Epidermal melanocyte (primary cell): ENCODE measurements around the gene SMIM11.
"Not testable (repeated sequence)": the region's sequence is repeated elsewhere in the genome, so short reads cannot be mapped to it uniquely, and the experiment has no call there.

ENCODE experiments used
- DNase-seq: peaks from one replicate; pipeline ENCODE4 v3.0.0; 2011; ENCODE audit warnings: low spot score; ENCODE audit not compliant: insufficient read length

SMIM11 gene

DNA sequence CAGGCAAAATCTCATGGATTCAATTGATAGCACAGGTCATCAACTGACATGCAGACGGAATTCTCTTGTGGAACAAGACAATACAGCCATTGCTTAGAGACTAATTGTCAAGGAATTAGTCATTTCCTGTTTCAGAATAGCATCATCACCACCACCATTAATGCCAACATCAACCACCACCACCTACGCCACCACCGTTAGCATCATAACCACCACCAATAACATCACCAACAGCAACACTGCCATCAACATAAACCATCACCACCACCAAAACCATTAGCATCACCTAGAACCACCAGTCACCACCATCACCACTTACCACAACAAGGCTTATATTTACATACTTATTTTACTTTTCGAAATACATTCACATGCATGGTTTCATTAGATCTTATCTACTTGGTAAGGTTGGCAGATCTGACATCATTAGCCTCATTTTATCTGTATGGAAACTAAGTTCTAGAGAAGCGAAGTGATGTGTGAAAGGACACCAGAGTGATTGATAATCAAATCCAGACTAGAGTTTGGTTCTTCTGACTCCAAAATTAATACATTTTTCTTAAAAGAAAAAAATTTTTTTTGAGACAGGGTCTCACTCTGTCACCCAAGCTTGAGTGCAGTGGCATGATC, 42.3 kb downstream of the SMIM11 start:
- DNase-seq: not testable (repeated sequence)

DNA sequence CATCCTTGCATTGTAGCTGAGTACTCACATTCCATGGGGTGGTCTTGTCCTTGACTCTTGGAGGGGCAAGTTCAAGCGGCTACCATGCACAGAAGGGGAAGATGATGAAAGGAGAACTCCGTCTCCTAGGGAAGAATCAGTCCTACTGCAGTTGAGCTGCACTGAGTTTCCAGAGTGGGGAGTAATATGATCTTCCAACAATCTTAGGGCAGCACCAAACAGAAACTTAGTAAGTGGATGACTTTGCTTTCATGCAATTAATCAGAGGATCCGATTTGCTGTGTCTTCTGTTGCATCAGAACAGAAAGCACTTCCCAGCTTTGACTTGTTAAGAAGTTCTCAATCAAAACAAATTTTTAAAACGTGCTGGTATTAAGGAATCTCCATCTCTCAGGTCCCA, 48.5 kb downstream of the SMIM11 start, which contains the start of gene SMIM34:
Gene SMIM34 (minus strand): TSS at position 147 of the 400 bp plus-strand sequence. CDS start 112 bp downstream, at position 35.
- DNase-seq: not testable (repeated sequence)

DNA sequence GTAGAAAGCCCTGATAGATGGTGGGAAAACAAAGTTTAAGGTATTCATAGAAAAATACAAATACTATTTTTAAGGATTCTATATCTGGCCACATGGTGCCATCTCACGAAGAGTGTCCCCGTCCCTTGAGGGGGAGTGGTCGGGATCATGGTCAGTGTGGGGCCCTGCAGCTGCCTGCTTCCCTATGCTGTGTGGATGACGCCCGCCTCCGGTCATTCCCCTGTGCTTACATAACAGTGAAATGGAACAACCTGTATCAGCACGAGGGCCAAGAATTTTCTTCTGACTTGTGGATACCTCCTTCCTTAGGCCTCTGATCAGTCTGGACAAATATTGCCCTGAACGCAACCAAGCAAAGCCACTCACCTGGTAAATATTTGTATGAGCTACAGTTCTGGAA, 52.0 kb downstream of the SMIM11 start:
- DNase-seq: not testable (repeated sequence)

DNA sequence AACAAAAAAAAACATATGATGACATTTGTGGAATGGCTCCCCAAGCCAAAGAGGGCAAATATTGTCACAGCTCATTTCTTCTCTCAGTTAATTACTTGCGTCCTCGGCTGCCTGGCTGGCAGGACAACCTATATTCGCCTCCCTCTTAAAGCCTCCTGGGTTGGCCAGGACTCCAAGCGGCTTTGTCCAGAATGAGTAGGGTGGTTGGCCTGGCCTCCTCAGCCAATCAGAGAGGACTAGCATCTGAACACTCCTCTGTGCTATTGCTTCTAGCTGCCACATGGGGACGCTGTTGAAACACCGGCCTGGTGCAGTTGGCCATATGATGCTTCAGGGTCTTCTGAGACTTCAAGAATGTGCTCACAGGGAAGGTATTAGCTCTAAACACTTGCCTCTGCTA, 53.1 kb downstream of the SMIM11 start:
- not testable (repeated sequence) for DNase-seq

DNA sequence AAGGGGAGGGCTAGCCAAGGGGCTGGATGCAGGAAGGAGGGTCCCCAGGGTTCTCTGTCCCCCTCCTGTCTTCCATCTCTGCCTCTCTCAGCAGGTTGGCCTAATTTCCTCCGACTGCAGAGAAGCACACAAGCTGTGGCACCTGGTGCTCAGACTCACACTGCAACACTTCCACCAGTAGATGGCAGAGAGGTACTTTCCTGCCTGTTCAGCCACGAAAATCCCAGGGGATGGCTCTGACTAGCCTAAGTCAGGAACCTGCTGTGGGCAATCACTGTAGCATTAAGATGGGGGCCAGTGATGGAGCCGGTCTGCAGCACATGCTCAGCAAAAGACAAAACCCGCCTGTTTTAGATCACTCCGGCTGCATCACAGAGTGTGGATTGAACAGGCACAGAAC, 54.4 kb downstream of the SMIM11 start:
- DNase-seq: not testable (repeated sequence)
